Stomach smooth muscle (tissue), 2 donors: Measurements from ENCODE around the gene S100G.
"Not testable (repeated sequence)": the region's sequence is repeated elsewhere in the genome, so short reads cannot be mapped to it uniquely, and the experiment has no call there.

Source experiments
- H3K27ac ChIP-seq: one replicate; pipeline ENCODE4 v1.7.0; 2013; ENCODE audit warnings: mild to moderate bottlenecking, low read length, inconsistent platforms
- H3K27me3 ChIP-seq, 2 donors: one replicate each; pipeline ENCODE4 v1.7.0; 2013; ENCODE audit warnings: low read length in 2 of 2; ENCODE audit not compliant: insufficient read depth in 2 of 2, control insufficient read depth in 1 of 2
- H3K36me3 ChIP-seq, 2 donors: one replicate each; pipeline ENCODE4 v1.7.0; 2013; ENCODE audit warnings: low read length in 2 of 2; ENCODE audit not compliant: control insufficient read depth in 2 of 2, insufficient read depth in 2 of 2
- H3K4me1 ChIP-seq: one replicate; pipeline ENCODE4 v1.7.0; 2013; ENCODE audit warnings: low read length; ENCODE audit not compliant: control insufficient read depth, insufficient read depth
- H3K4me3 ChIP-seq, 2 donors: one replicate each; pipeline ENCODE4 v1.7.0; 2013; ENCODE audit warnings: low read length in 2 of 2
- H3K9ac ChIP-seq, 2 donors: one replicate each; pipeline ENCODE4 v1.7.0; 2013; ENCODE audit warnings: low read length in 2 of 2, mild to moderate bottlenecking in 1 of 2
- H3K9me3 ChIP-seq, 2 donors: one replicate each; pipeline ENCODE4 v1.7.0; 2013; ENCODE audit warnings: low read length in 2 of 2; ENCODE audit not compliant: control insufficient read depth in 2 of 2
- donor health status: healthy.
- donor health status: Pancreatic carcinoma.

Gene S100G

GRCh38 chrX:16619024-16619423 lies 30.9 kb upstream of the S100G start:
- no peak overlapping the region for H3K27ac ChIP-seq
- H3K36me3 ChIP-seq: peaks cover 0 to 4% of the 10 kb centered on the region in 2 donors
- no peak overlapping the region for H3K4me3 ChIP-seq
- H3K9me3 ChIP-seq: no peaks in the 10 kb centered on the region
- H3K27me3 ChIP-seq: peaks cover 0 to 4% of the 10 kb centered on the region in 2 donors
- H3K4me1 ChIP-seq: no peaks in the 10 kb centered on the region
- no peak overlapping the region for H3K9ac ChIP-seq

GRCh38 chrX:16628511-16628910 lies 21.4 kb upstream of the S100G start:
- not testable (repeated sequence) for H3K9me3 ChIP-seq, H3K4me1 ChIP-seq, H3K36me3 ChIP-seq, H3K27me3 ChIP-seq, H3K4me3 ChIP-seq, H3K9ac ChIP-seq, H3K27ac ChIP-seq

- Histone ChIP-seq H3K9ac (no peak overlapping the region), H3K4me1 (no peaks in the 10 kb centered on the region), H3K27me3 (peaks cover 0 to 8% of the 10 kb centered on the region in 2 donors), H3K4me3 (no peak overlapping the region), H3K36me3 (no peaks in the 10 kb centered on the region), H3K9me3 (no peaks in the 10 kb centered on the region), H3K27ac (no peak overlapping the region)
Measured at GRCh38 chrX:16628946-16629595, 20.9 kb upstream of the S100G start.

GRCh38 chrX:16629909-16630308 lies 20.0 kb upstream of the S100G start:
- H3K4me3 ChIP-seq: no peak overlapping the region
- H3K27me3 ChIP-seq: peaks cover 0 to 8% of the 10 kb centered on the region in 2 donors
- H3K27ac ChIP-seq: no peak overlapping the region
- no peak overlapping the region for H3K9ac ChIP-seq
- H3K36me3 ChIP-seq: no peaks in the 10 kb centered on the region
- no peaks in the 10 kb centered on the region for H3K4me1 ChIP-seq
- H3K9me3 ChIP-seq: no peaks in the 10 kb centered on the region

- Histone ChIP-seq H3K9ac (no peak overlapping the region), H3K36me3 (peaks cover 0 to 2% of the 10 kb centered on the region in 2 donors), H3K4me3 (no peak overlapping the region), H3K4me1 (no peaks in the 10 kb centered on the region), H3K9me3 (no peaks in the 10 kb centered on the region), H3K27me3 (peaks cover 0 to 7% of the 10 kb centered on the region in 2 donors), H3K27ac (no peak overlapping the region)
Measured at GRCh38 chrX:16633754-16634153, 16.2 kb upstream of the S100G start.

GRCh38 chrX:16635040-16635439 lies 14.9 kb upstream of the S100G start:
- Histone ChIP-seq H3K9me3 (no peaks in the 10 kb centered on the region), H3K4me3 (no peak overlapping the region), H3K9ac (no peak overlapping the region), H3K27me3 (peaks cover 0 to 5% of the 10 kb centered on the region in 2 donors), H3K27ac (no peak overlapping the region), H3K36me3 (peaks cover 0 to 2% of the 10 kb centered on the region in 2 donors), H3K4me1 (no peaks in the 10 kb centered on the region)

- Histone ChIP-seq H3K9me3 (no peaks in the 10 kb centered on the region), H3K36me3 (peaks cover 0 to 2% of the 10 kb centered on the region in 2 donors), H3K4me3 (no peak overlapping the region), H3K27ac (no peak overlapping the region), H3K4me1 (no peaks in the 10 kb centered on the region), H3K27me3 (peaks cover 0 to 5% of the 10 kb centered on the region in 2 donors), H3K9ac (no peak overlapping the region)
Measured at GRCh38 chrX:16635596-16635995, 14.4 kb upstream of the S100G start.

- Histone ChIP-seq H3K9me3 (no peaks in the 10 kb centered on the region), H3K27me3 (peaks cover 0 to 5% of the 10 kb centered on the region in 2 donors), H3K9ac (no peak overlapping the region), H3K4me1 (no peaks in the 10 kb centered on the region), H3K4me3 (no peak overlapping the region), H3K36me3 (peaks cover 0 to 2% of the 10 kb centered on the region in 2 donors), H3K27ac (no peak overlapping the region)
Measured at GRCh38 chrX:16638533-16638932, 11.4 kb upstream of the S100G start.

GRCh38 chrX:16639966-16640365 lies 10.0 kb upstream of the S100G start:
- no peaks in the 10 kb centered on the region for H3K4me1 ChIP-seq

GRCh38 chrX:16640823-16641222 lies 9.1 kb upstream of the S100G start:
- no peak overlapping the region for H3K9ac ChIP-seq
- peaks cover 0 to 3% of the 10 kb centered on the region in 2 donors for H3K9me3 ChIP-seq
- peaks cover 0 to 2% of the 10 kb centered on the region in 2 donors for H3K36me3 ChIP-seq
- peaks cover 0 to 5% of the 10 kb centered on the region in 2 donors for H3K27me3 ChIP-seq
- no peak overlapping the region for H3K27ac ChIP-seq
- H3K4me3 ChIP-seq: no peak overlapping the region
- no peaks in the 10 kb centered on the region for H3K4me1 ChIP-seq

More at GRCh38 chrX:16639966-16640365, 10.0 kb upstream of the S100G start:
- no peak overlapping the region for H3K27ac ChIP-seq
- H3K4me3 ChIP-seq: no peak overlapping the region
- H3K36me3 ChIP-seq: peaks cover 0 to 2% of the 10 kb centered on the region in 2 donors
- H3K9ac ChIP-seq: no peak overlapping the region
- H3K9me3 ChIP-seq: no peaks in the 10 kb centered on the region
- peaks cover 0 to 5% of the 10 kb centered on the region in 2 donors for H3K27me3 ChIP-seq

GRCh38 chrX:16643176-16643575 lies 6.8 kb upstream of the S100G start:
- H3K36me3 ChIP-seq: peaks cover 0 to 4% of the 10 kb centered on the region in 2 donors
- peaks cover 0 to 3% of the 10 kb centered on the region in 2 donors for H3K9me3 ChIP-seq
- no peak overlapping the region for H3K9ac ChIP-seq
- no peak overlapping the region for H3K27ac ChIP-seq
- H3K4me3 ChIP-seq: no peak overlapping the region
- H3K4me1 ChIP-seq: no peaks in the 10 kb centered on the region
- peaks cover 0 to 7% of the 10 kb centered on the region in 2 donors for H3K27me3 ChIP-seq
